ENCODE results near the gene DDX25. TPM values are rescaled to one million over a fixed set of nuclear protein-coding genes. Genes with fewer than 3 reads are reported as not detected.
"Not testable (repeated sequence)": the region's sequence is repeated elsewhere in the genome, so short reads cannot be mapped to it uniquely, and the experiment has no call there.

Gene DDX25
- total RNA-seq, 2 experiments from 2014 or later: not detected

GRCh38 chr11:125904678-125905077 lies 370 bp downstream of the DDX25 start:
- peaks cover 8% of the 10 kb centered on the region for H3K36me3 ChIP-seq (ENCODE audit: insufficient read depth, low read length)
- no peaks in the 10 kb centered on the region for H3K9me3 Mint-ChIP-seq
- H3K4me3 Mint-ChIP-seq: peak overlapping the region; percentile 72
- DNase-seq (no peak), ATAC-seq (ENCODE audit: poor library complexity) (no peak)
- H3K4me1 Mint-ChIP-seq (ENCODE audit: low read depth): peaks cover 38% of the 10 kb centered on the region
- peaks cover 29% of the 10 kb centered on the region for H3K4me1 ChIP-seq (ENCODE audit: insufficient read depth, low read length)
- H3K27ac Mint-ChIP-seq: no peak overlapping the region
- H3K9me3 ChIP-seq (ENCODE audit: control insufficient read depth in 1 of 2, insufficient read depth in 1 of 2, low read length in 2 of 2): peaks cover 0 to 6% of the 10 kb centered on the region in 2 experiments
- TF ChIP-seq, protein P1, sequence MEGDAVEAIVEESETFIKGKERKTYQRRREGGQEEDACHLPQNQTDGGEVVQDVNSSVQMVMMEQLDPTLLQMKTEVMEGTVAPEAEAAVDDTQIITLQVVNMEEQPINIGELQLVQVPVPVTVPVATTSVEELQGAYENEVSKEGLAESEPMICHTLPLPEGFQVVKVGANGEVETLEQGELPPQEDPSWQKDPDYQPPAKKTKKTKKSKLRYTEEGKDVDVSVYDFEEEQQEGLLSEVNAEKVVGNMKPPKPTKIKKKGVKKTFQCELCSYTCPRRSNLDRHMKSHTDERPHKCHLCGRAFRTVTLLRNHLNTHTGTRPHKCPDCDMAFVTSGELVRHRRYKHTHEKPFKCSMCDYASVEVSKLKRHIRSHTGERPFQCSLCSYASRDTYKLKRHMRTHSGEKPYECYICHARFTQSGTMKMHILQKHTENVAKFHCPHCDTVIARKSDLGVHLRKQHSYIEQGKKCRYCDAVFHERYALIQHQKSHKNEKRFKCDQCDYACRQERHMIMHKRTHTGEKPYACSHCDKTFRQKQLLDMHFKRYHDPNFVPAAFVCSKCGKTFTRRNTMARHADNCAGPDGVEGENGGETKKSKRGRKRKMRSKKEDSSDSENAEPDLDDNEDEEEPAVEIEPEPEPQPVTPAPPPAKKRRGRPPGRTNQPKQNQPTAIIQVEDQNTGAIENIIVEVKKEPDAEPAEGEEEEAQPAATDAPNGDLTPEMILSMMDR (IDR thresholded peaks at IDR 0.05): no peak
- H3K27ac ChIP-seq (ENCODE audit: low read depth in 1 of 2, low read length in 2 of 2): no peak overlapping the region
- ChIA-PET POLR2A (no interaction called here), CTCF (no interaction called here)
- peaks cover 11 to 27% of the 10 kb centered on the region in 2 experiments for H3K27me3 ChIP-seq (ENCODE audit: control insufficient read depth in 1 of 2, insufficient read depth in 2 of 2, low read length in 2 of 2)
- peaks cover 53% of the 10 kb centered on the region for H3K27me3 Mint-ChIP-seq
- H3K36me3 Mint-ChIP-seq (ENCODE audit: low read depth): peaks cover 18% of the 10 kb centered on the region
- peak overlapping the region; percentile 24 for H3K4me3 ChIP-seq (ENCODE audit: low read length)
- intact Hi-C loops (cut with DNase I, micrococcal nuclease): loop anchor here in 1 of 2 experiments (5.0 kb wide), 4 partner anchors 163 to 1277 kb away; partner anchors contain the start of genes CHEK1, FOXRED1 and SRPRA

GRCh38 chr11:125910226-125910849 lies 6.0 kb downstream of the DDX25 start:
- Mint-ChIP-seq H3K36me3 (ENCODE audit: low read depth) (no peaks in the 10 kb centered on the region), H3K4me3 (no peak overlapping the region), H3K4me1 (ENCODE audit: low read depth) (peaks cover 3% of the 10 kb centered on the region), H3K27me3 (peaks cover 58% of the 10 kb centered on the region), H3K27ac (no peak overlapping the region), H3K9me3 (no peaks in the 10 kb centered on the region)
- TF ChIP-seq, protein P1 (IDR thresholded peaks at IDR 0.05): no peak
- no peaks in the 10 kb centered on the region for H3K9me3 ChIP-seq (ENCODE audit: control insufficient read depth in 1 of 2, insufficient read depth in 1 of 2, low read length in 2 of 2)
- H3K27me3 ChIP-seq (ENCODE audit: control insufficient read depth in 1 of 2, insufficient read depth in 2 of 2, low read length in 2 of 2): peaks cover 2 to 22% of the 10 kb centered on the region in 2 experiments
- H3K4me1 ChIP-seq (ENCODE audit: insufficient read depth, low read length): no peaks in the 10 kb centered on the region
- intact Hi-C loops (cut with DNase I, micrococcal nuclease): no loop called here
- no peak overlapping the region for H3K4me3 ChIP-seq (ENCODE audit: low read length)
- ATAC-seq (ENCODE audit: poor library complexity): no peak
- ChIA-PET CTCF (no interaction called here), POLR2A (interaction anchor here (0.6 kb wide), 1 partner anchor 261 kb away, joined by 4 read pairs; no protein-coding TSS in a partner anchor)
- no peak for DNase-seq
- no peaks in the 10 kb centered on the region for H3K36me3 ChIP-seq (ENCODE audit: insufficient read depth, low read length)
- no peak overlapping the region for H3K27ac ChIP-seq (ENCODE audit: low read depth in 1 of 2, low read length in 2 of 2)

DNA sequence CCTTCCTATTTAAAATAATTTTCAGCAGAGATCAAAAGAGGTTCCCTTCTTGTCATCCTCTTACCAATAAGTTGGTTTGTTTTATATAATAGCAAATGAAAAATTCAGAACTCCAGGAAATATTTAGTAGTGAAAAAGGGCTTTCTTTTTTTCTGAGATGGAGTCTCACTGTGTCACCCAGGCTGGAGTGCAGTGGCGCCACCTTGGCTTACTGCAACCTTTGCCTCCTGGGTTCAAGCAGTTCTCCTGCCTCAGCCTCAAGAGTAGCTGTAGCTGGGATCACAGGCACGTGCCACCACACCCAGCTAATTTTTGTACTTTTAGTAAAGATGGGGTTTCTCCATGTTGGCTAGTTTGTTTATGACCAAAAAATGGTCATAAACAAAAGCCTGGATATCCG lies 10.3 kb downstream of the DDX25 start:
- H3K27ac Mint-ChIP-seq; H3K9me3 Mint-ChIP-seq; H3K4me3 Mint-ChIP-seq; H3K27ac ChIP-seq (ENCODE audit: low read depth in 1 of 2, low read length in 2 of 2); H3K4me1 Mint-ChIP-seq (ENCODE audit: low read depth); H3K36me3 Mint-ChIP-seq (ENCODE audit: low read depth); POLR2A ChIA-PET; intact Hi-C loops (cut with DNase I, micrococcal nuclease); ATAC-seq (ENCODE audit: poor library complexity); H3K36me3 ChIP-seq (ENCODE audit: insufficient read depth, low read length); H3K4me1 ChIP-seq (ENCODE audit: insufficient read depth, low read length); DNase-seq; H3K4me3 ChIP-seq (ENCODE audit: low read length); CTCF ChIA-PET; H3K27me3 ChIP-seq (ENCODE audit: control insufficient read depth in 1 of 2, insufficient read depth in 2 of 2, low read length in 2 of 2); H3K9me3 ChIP-seq (ENCODE audit: control insufficient read depth in 1 of 2, insufficient read depth in 1 of 2, low read length in 2 of 2): not testable (repeated sequence)
- peaks cover 48% of the 10 kb centered on the region for H3K27me3 Mint-ChIP-seq

Data from CD4-positive, alpha-beta T cell (primary cell).